ENCODE data around the gene BATF.

The BATF gene

GRCh38 chr14:75539561-75540478 is 17.6 kb downstream of the BATF start:
- peaks cover 11% of the 10 kb centered on the region for H3K4me1 ChIP-seq (ENCODE audit: control insufficient read depth, low read depth, low read length)
- no peaks in the 10 kb centered on the region for H3K27me3 ChIP-seq (ENCODE audit: control insufficient read depth, insufficient read depth, low read length)
- H3K27ac ChIP-seq (ENCODE audit: low read length), result no peak overlapping the region
- no peaks in the 10 kb centered on the region for H3K36me3 ChIP-seq (ENCODE audit: control insufficient read depth, low read depth, low read length)
- H3K4me3 ChIP-seq (ENCODE audit: low read length), result no peak overlapping the region
- no peak overlapping the region for H3K9ac ChIP-seq (ENCODE audit: low read length)
- H3K9me3 ChIP-seq (ENCODE audit: control insufficient read depth, low read depth, low read length), result no peaks in the 10 kb centered on the region

- Histone ChIP-seq H3K27ac (ENCODE audit: low read length) (no peak overlapping the region), H3K9me3 (ENCODE audit: control insufficient read depth, low read depth, low read length) (no peaks in the 10 kb centered on the region), H3K4me1 (ENCODE audit: control insufficient read depth, low read depth, low read length) (peaks cover 11% of the 10 kb centered on the region), H3K36me3 (ENCODE audit: control insufficient read depth, low read depth, low read length) (no peaks in the 10 kb centered on the region), H3K27me3 (ENCODE audit: control insufficient read depth, insufficient read depth, low read length) (no peaks in the 10 kb centered on the region), H3K4me3 (ENCODE audit: low read length) (no peak overlapping the region), H3K9ac (ENCODE audit: low read length) (no peak overlapping the region)
Observed at GRCh38 chr14:75540479-75540851, 18.2 kb downstream of the BATF start.

- no peaks in the 10 kb centered on the region for H3K36me3 ChIP-seq (ENCODE audit: control insufficient read depth, low read depth, low read length)
- H3K27me3 ChIP-seq (ENCODE audit: control insufficient read depth, insufficient read depth, low read length), result no peaks in the 10 kb centered on the region
- peaks cover 11% of the 10 kb centered on the region for H3K4me1 ChIP-seq (ENCODE audit: control insufficient read depth, low read depth, low read length)
- H3K9ac ChIP-seq (ENCODE audit: low read length), result no peak overlapping the region
- H3K9me3 ChIP-seq (ENCODE audit: control insufficient read depth, low read depth, low read length), result no peaks in the 10 kb centered on the region
- no peak overlapping the region for H3K27ac ChIP-seq (ENCODE audit: low read length)
- H3K4me3 ChIP-seq (ENCODE audit: low read length), result no peak overlapping the region
Observed at GRCh38 chr14:75542588-75543091, 20.4 kb downstream of the BATF start.

- Histone ChIP-seq H3K36me3 (ENCODE audit: control insufficient read depth, low read depth, low read length) (no peaks in the 10 kb centered on the region), H3K9me3 (ENCODE audit: control insufficient read depth, low read depth, low read length) (no peaks in the 10 kb centered on the region), H3K4me3 (ENCODE audit: low read length) (no peak overlapping the region), H3K4me1 (ENCODE audit: control insufficient read depth, low read depth, low read length) (peaks cover 11% of the 10 kb centered on the region), H3K9ac (ENCODE audit: low read length) (no peak overlapping the region), H3K27me3 (ENCODE audit: control insufficient read depth, insufficient read depth, low read length) (no peaks in the 10 kb centered on the region), H3K27ac (ENCODE audit: low read length) (no peak overlapping the region)
Observed at GRCh38 chr14:75543253-75543652, 21.0 kb downstream of the BATF start.

- Histone ChIP-seq H3K36me3 (ENCODE audit: control insufficient read depth, low read depth, low read length) (no peaks in the 10 kb centered on the region), H3K9me3 (ENCODE audit: control insufficient read depth, low read depth, low read length) (no peaks in the 10 kb centered on the region), H3K4me1 (ENCODE audit: control insufficient read depth, low read depth, low read length) (peaks cover 11% of the 10 kb centered on the region), H3K9ac (ENCODE audit: low read length) (no peak overlapping the region), H3K27ac (ENCODE audit: low read length) (no peak overlapping the region), H3K27me3 (ENCODE audit: control insufficient read depth, insufficient read depth, low read length) (no peaks in the 10 kb centered on the region), H3K4me3 (ENCODE audit: low read length) (no peak overlapping the region)
Observed at GRCh38 chr14:75543786-75544185, 21.5 kb downstream of the BATF start.

- H3K9ac ChIP-seq (ENCODE audit: low read length), result no peak overlapping the region
- no peak overlapping the region for H3K4me3 ChIP-seq (ENCODE audit: low read length)
- H3K27me3 ChIP-seq (ENCODE audit: control insufficient read depth, insufficient read depth, low read length), result no peaks in the 10 kb centered on the region
- no peaks in the 10 kb centered on the region for H3K4me1 ChIP-seq (ENCODE audit: control insufficient read depth, low read depth, low read length)
- no peaks in the 10 kb centered on the region for H3K9me3 ChIP-seq (ENCODE audit: control insufficient read depth, low read depth, low read length)
- H3K27ac ChIP-seq (ENCODE audit: low read length), result no peak overlapping the region
- H3K36me3 ChIP-seq (ENCODE audit: control insufficient read depth, low read depth, low read length), result no peaks in the 10 kb centered on the region
Observed at GRCh38 chr14:75545907-75546306, 23.6 kb downstream of the BATF start.

- Histone ChIP-seq H3K9ac (ENCODE audit: low read length) (no peak overlapping the region), H3K27ac (ENCODE audit: low read length) (no peak overlapping the region), H3K36me3 (ENCODE audit: control insufficient read depth, low read depth, low read length) (no peaks in the 10 kb centered on the region), H3K4me1 (ENCODE audit: control insufficient read depth, low read depth, low read length) (no peaks in the 10 kb centered on the region), H3K4me3 (ENCODE audit: low read length) (no peak overlapping the region), H3K9me3 (ENCODE audit: control insufficient read depth, low read depth, low read length) (no peaks in the 10 kb centered on the region), H3K27me3 (ENCODE audit: control insufficient read depth, insufficient read depth, low read length) (no peaks in the 10 kb centered on the region)
Observed at GRCh38 chr14:75547552-75548250, 25.4 kb downstream of the BATF start.

- H3K4me3 ChIP-seq (ENCODE audit: low read length), result no peak overlapping the region
- no peaks in the 10 kb centered on the region for H3K36me3 ChIP-seq (ENCODE audit: control insufficient read depth, low read depth, low read length)
- H3K4me1 ChIP-seq (ENCODE audit: control insufficient read depth, low read depth, low read length), result no peaks in the 10 kb centered on the region
- H3K9ac ChIP-seq (ENCODE audit: low read length), result no peak overlapping the region
- no peak overlapping the region for H3K27ac ChIP-seq (ENCODE audit: low read length)
- no peaks in the 10 kb centered on the region for H3K27me3 ChIP-seq (ENCODE audit: control insufficient read depth, insufficient read depth, low read length)
- H3K9me3 ChIP-seq (ENCODE audit: control insufficient read depth, low read depth, low read length), result no peaks in the 10 kb centered on the region
Observed at GRCh38 chr14:75548544-75548943, 26.3 kb downstream of the BATF start.

- Histone ChIP-seq H3K4me1 (ENCODE audit: control insufficient read depth, low read depth, low read length) (no peaks in the 10 kb centered on the region), H3K4me3 (ENCODE audit: low read length) (no peak overlapping the region), H3K27me3 (ENCODE audit: control insufficient read depth, insufficient read depth, low read length) (no peaks in the 10 kb centered on the region), H3K27ac (ENCODE audit: low read length) (no peak overlapping the region), H3K9ac (ENCODE audit: low read length) (no peak overlapping the region), H3K9me3 (ENCODE audit: control insufficient read depth, low read depth, low read length) (no peaks in the 10 kb centered on the region), H3K36me3 (ENCODE audit: control insufficient read depth, low read depth, low read length) (no peaks in the 10 kb centered on the region)
Observed at GRCh38 chr14:75549169-75549568, 26.9 kb downstream of the BATF start.

GRCh38 chr14:75551021-75551420 is 28.8 kb downstream of the BATF start:
- Histone ChIP-seq H3K36me3 (ENCODE audit: control insufficient read depth, low read depth, low read length) (no peaks in the 10 kb centered on the region), H3K27me3 (ENCODE audit: control insufficient read depth, insufficient read depth, low read length) (no peaks in the 10 kb centered on the region), H3K9ac (ENCODE audit: low read length) (no peak overlapping the region), H3K4me1 (ENCODE audit: control insufficient read depth, low read depth, low read length) (peaks cover 4% of the 10 kb centered on the region), H3K27ac (ENCODE audit: low read length) (no peak overlapping the region), H3K9me3 (ENCODE audit: control insufficient read depth, low read depth, low read length) (no peaks in the 10 kb centered on the region), H3K4me3 (ENCODE audit: low read length) (no peak overlapping the region)

GRCh38 chr14:75553157-75553556 is 30.9 kb downstream of the BATF start:
- Histone ChIP-seq H3K4me1 (ENCODE audit: control insufficient read depth, low read depth, low read length) (peaks cover 4% of the 10 kb centered on the region), H3K4me3 (ENCODE audit: low read length) (no peak overlapping the region), H3K27me3 (ENCODE audit: control insufficient read depth, insufficient read depth, low read length) (no peaks in the 10 kb centered on the region), H3K9ac (ENCODE audit: low read length) (no peak overlapping the region), H3K36me3 (ENCODE audit: control insufficient read depth, low read depth, low read length) (no peaks in the 10 kb centered on the region), H3K9me3 (ENCODE audit: control insufficient read depth, low read depth, low read length) (no peaks in the 10 kb centered on the region), H3K27ac (ENCODE audit: low read length) (no peak overlapping the region)

Measured in iPS-18a (cell line).